ENCODE results near the gene ATL1.

DNA sequence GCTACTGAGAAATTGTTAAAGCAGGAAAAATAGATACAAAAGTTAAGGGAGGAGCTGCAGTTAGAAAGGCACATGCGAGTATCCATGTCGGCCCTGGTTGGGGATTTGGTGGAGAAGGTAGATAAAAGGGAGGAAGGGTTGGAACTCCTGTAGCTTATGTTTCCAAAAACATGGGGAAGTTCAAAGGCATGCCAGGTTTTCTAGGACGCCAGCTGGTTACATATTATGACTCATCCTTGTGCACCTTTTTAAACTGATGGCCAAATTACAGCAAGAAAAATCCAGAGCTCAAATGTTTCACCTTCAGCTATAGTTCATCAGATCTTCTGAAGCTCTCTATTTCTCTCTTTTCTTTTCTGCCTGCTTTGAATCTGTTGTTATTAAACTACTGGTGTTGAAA is 14.3 kb upstream of the ATL1 start:
- TF ChIP-seq, protein P1, sequence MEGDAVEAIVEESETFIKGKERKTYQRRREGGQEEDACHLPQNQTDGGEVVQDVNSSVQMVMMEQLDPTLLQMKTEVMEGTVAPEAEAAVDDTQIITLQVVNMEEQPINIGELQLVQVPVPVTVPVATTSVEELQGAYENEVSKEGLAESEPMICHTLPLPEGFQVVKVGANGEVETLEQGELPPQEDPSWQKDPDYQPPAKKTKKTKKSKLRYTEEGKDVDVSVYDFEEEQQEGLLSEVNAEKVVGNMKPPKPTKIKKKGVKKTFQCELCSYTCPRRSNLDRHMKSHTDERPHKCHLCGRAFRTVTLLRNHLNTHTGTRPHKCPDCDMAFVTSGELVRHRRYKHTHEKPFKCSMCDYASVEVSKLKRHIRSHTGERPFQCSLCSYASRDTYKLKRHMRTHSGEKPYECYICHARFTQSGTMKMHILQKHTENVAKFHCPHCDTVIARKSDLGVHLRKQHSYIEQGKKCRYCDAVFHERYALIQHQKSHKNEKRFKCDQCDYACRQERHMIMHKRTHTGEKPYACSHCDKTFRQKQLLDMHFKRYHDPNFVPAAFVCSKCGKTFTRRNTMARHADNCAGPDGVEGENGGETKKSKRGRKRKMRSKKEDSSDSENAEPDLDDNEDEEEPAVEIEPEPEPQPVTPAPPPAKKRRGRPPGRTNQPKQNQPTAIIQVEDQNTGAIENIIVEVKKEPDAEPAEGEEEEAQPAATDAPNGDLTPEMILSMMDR (IDR thresholded peaks at IDR 0.05), result no peak
- no peak for TF ChIP-seq EP300 (IDR thresholded peaks at IDR 0.05)
- no peak for TF ChIP-seq POLR2A (IDR thresholded peaks at IDR 0.05)

Data from sigmoid colon (tissue), 4 donors.